Spinal cord (tissue), 10 donors: ENCODE measurements around the gene BRINP2. TPM values are rescaled to one million over a fixed set of nuclear protein-coding genes. Genes with fewer than 3 reads are reported as not detected.

Experiments
- DNase-seq, 6 donors: peaks; one replicate each; pipeline versions ENCODE4 v3.0.0 to v3.0.0-alpha.2; 2013 to 2015; ENCODE audit warnings: low spot score in 6 of 6, low read depth in 4 of 6
- H3K27ac ChIP-seq: one replicate; pipeline ENCODE4 v1.5.1; 2013; ENCODE audit warnings: low read depth, low read length, control low read depth
- H3K27me3 ChIP-seq: one replicate; pipeline ENCODE4 v1.6.1; 2013; ENCODE audit warnings: low read length; ENCODE audit not compliant: control insufficient read depth, insufficient read depth
- H3K36me3 ChIP-seq: one replicate; pipeline ENCODE4 v1.6.1; 2013; ENCODE audit warnings: low read length; ENCODE audit not compliant: control insufficient read depth, insufficient read depth
- H3K4me1 ChIP-seq: one replicate; pipeline ENCODE4 v1.6.1; 2013; ENCODE audit warnings: low read length; ENCODE audit not compliant: control insufficient read depth, insufficient read depth
- H3K4me3 ChIP-seq: one replicate; pipeline ENCODE4 v1.5.1; 2013; ENCODE audit warnings: low read depth, low read length, control low read depth
- H3K9me3 ChIP-seq: one replicate; pipeline ENCODE4 v1.6.1; 2013; ENCODE audit warnings: low read length; ENCODE audit not compliant: control insufficient read depth, insufficient read depth
- WGBS: methylation state at CpG from one replicate; pipeline ENCODE4 v1.1.5; 2013; ENCODE audit warnings: missing lambda C conversion rate; ENCODE audit not compliant: insufficient coverage; 5-methylcytosine and 5-hydroxymethylcytosine counted together
- polyA plus RNA-seq, 2 donors: library from polyadenylated mRNA; unstranded; fragments of 120-200 nt; gene quantifications; one replicate each; pipeline ENCODE4 v1.2.1, GENCODE V29; 2013; ENCODE audit not compliant: insufficient read length in 2 of 2
- total RNA-seq, 2 donors: library from RNA; depleted of rRNA in 1 of 2; stranded (reverse); fragments of 120-200 nt in 1 of 2; fragments of >200 nt in 1 of 2; gene quantifications; one replicate each; pipeline versions ENCODE4 v1.2.3 to v1.2.4, GENCODE V29; 2013 to 2014
- donor health status: healthy.

Gene BRINP2
- total and polyA plus RNA-seq, 4 donors = 8.2 to 33.8 (median 23.8) TPM

- Histone ChIP-seq H3K4me3 (no peak overlapping the region), H3K9me3 (no peaks in the 10 kb centered on the region), H3K27me3 (no peaks in the 10 kb centered on the region), H3K4me1 (peaks cover 14% of the 10 kb centered on the region), H3K27ac (no peak overlapping the region), H3K36me3 (no peaks in the 10 kb centered on the region)
- no peak for DNase-seq
These were observed 39.3 kb downstream of the BRINP2 start for GRCh38 chr1:177210071-177210470.

GRCh38 chr1:177211231-177211630 is 40.5 kb downstream of the BRINP2 start:
- Histone ChIP-seq H3K27me3 (no peaks in the 10 kb centered on the region), H3K4me1 (peaks cover 14% of the 10 kb centered on the region), H3K4me3 (no peak overlapping the region), H3K27ac (no peak overlapping the region), H3K36me3 (no peaks in the 10 kb centered on the region), H3K9me3 (peaks cover 3% of the 10 kb centered on the region)
- no peak for DNase-seq
- WGBS = 65% methylated on average over 2 of the region's 4 CpGs

GRCh38 chr1:177216587-177217202 is 45.9 kb downstream of the BRINP2 start:
- Histone ChIP-seq H3K4me1 (no peaks in the 10 kb centered on the region), H3K9me3 (peaks cover 9% of the 10 kb centered on the region), H3K27ac (no peak overlapping the region), H3K27me3 (no peaks in the 10 kb centered on the region), H3K4me3 (no peak overlapping the region), H3K36me3 (no peaks in the 10 kb centered on the region)
- WGBS = no CpG with 5 or more reads among the region's 3 CpGs
- no peak for DNase-seq

- H3K27ac ChIP-seq = no peak overlapping the region
- peaks cover 9% of the 10 kb centered on the region for H3K9me3 ChIP-seq
- H3K4me1 ChIP-seq = no peaks in the 10 kb centered on the region
- 88% methylated on average over 1 of the region's 3 CpGs for WGBS
- no peak for DNase-seq
- H3K27me3 ChIP-seq = no peaks in the 10 kb centered on the region
- no peak overlapping the region for H3K4me3 ChIP-seq
- no peaks in the 10 kb centered on the region for H3K36me3 ChIP-seq
These were observed 49.0 kb downstream of the BRINP2 start for GRCh38 chr1:177219554-177220458.

GRCh38 chr1:177223359-177223758 is 52.6 kb downstream of the BRINP2 start:
- peaks cover 3% of the 10 kb centered on the region for H3K4me1 ChIP-seq
- WGBS = 80% methylated on average over 1 of the region's 2 CpGs
- H3K4me3 ChIP-seq = no peak overlapping the region
- no peaks in the 10 kb centered on the region for H3K9me3 ChIP-seq
- H3K36me3 ChIP-seq = no peaks in the 10 kb centered on the region
- no peak for DNase-seq
- H3K27me3 ChIP-seq = no peaks in the 10 kb centered on the region
- H3K27ac ChIP-seq = no peak overlapping the region

- Histone ChIP-seq H3K9me3 (no peaks in the 10 kb centered on the region), H3K27ac (no peak overlapping the region), H3K36me3 (peaks cover 5% of the 10 kb centered on the region), H3K27me3 (no peaks in the 10 kb centered on the region), H3K4me1 (peaks cover 12% of the 10 kb centered on the region), H3K4me3 (no peak overlapping the region)
- WGBS = 34% methylated on average over 7 of the region's 8 CpGs
- peak in 2 of 6 donors; percentile 44 to 58 for DNase-seq
These were observed 57.4 kb downstream of the BRINP2 start for GRCh38 chr1:177227978-177228692.

GRCh38 chr1:177228693-177229065 is 57.9 kb downstream of the BRINP2 start:
- WGBS = 57% methylated on average over 3 of the region's 4 CpGs
- Histone ChIP-seq H3K27me3 (no peaks in the 10 kb centered on the region), H3K4me3 (no peak overlapping the region), H3K27ac (no peak overlapping the region), H3K36me3 (peaks cover 5% of the 10 kb centered on the region), H3K4me1 (peaks cover 12% of the 10 kb centered on the region), H3K9me3 (no peaks in the 10 kb centered on the region)
- DNase-seq = no peak

- H3K36me3 ChIP-seq = peaks cover 5% of the 10 kb centered on the region
- no peaks in the 10 kb centered on the region for H3K27me3 ChIP-seq
- no peak overlapping the region for H3K4me3 ChIP-seq
- H3K27ac ChIP-seq = no peak overlapping the region
- 93% methylated on average over 17 of the region's 20 CpGs for WGBS
- H3K9me3 ChIP-seq = no peaks in the 10 kb centered on the region
- peaks cover 12% of the 10 kb centered on the region for H3K4me1 ChIP-seq
- DNase-seq = no peak
These were observed 59.0 kb downstream of the BRINP2 start for GRCh38 chr1:177229781-177230180.

GRCh38 chr1:177230228-177231016 is 59.7 kb downstream of the BRINP2 start:
- H3K9me3 ChIP-seq = no peaks in the 10 kb centered on the region
- peaks cover 12% of the 10 kb centered on the region for H3K4me1 ChIP-seq
- H3K36me3 ChIP-seq = peaks cover 5% of the 10 kb centered on the region
- no peak overlapping the region for H3K27ac ChIP-seq
- no peaks in the 10 kb centered on the region for H3K27me3 ChIP-seq
- WGBS = 92% methylated on average over 1 of the region's 4 CpGs
- H3K4me3 ChIP-seq = no peak overlapping the region
- DNase-seq = peak in 1 of 6 donors; percentile 48
